Activated CD4-positive, alpha-beta T cell treated with anti-CD3 and anti-CD28 coated beads, Interleukin-2, amount 50 U/mL, for 4 hours (primary cell): ENCODE results near the gene KRTAP26-1.
A peak's percentile ranks its signal among the peaks of the same experiment; 100 is the strongest.

ENCODE experiments used
- DNase-seq, 2 experiments: peaks; one replicate each; pipeline ENCODE4 v3.0.0-alpha.2; 2020

Gene KRTAP26-1

GRCh38 chr21:30320215-30320614, at the start of gene KRTAP26-1:
KRTAP26-1 (minus strand) TSS chr21:30320315; CDS start chr21:30320035, 280 bp downstream.
- no peak for DNase-seq

- no peak for DNase-seq
These were observed 35.8 kb upstream of the KRTAP26-1 start for GRCh38 chr21:30355906-30356305.

GRCh38 chr21:30354308-30355005, 34.3 kb upstream of the KRTAP26-1 start:
- DNase-seq: no peak

- DNase-seq: no peak
These were observed 31.4 kb upstream of the KRTAP26-1 start for GRCh38 chr21:30351534-30351933.

- no peak for DNase-seq
These were observed 29.5 kb upstream of the KRTAP26-1 start for GRCh38 chr21:30349572-30349971.

GRCh38 chr21:30348506-30348905, 28.4 kb upstream of the KRTAP26-1 start, which contains the start of gene KRTAP23-1:
KRTAP23-1 (minus strand) TSS chr21:30348606; CDS start chr21:30348606, 0 bp downstream.
- no peak for DNase-seq

GRCh38 chr21:30345014-30345413, 24.9 kb upstream of the KRTAP26-1 start:
- DNase-seq: no peak

GRCh38 chr21:30340714-30341573, 20.8 kb upstream of the KRTAP26-1 start:
- peak; percentile 6 to 13 for DNase-seq

- DNase-seq: no peak
These were observed 18.6 kb upstream of the KRTAP26-1 start for GRCh38 chr21:30338717-30339116.

- no peak for DNase-seq
These were observed 17.7 kb upstream of the KRTAP26-1 start for GRCh38 chr21:30337772-30338171.

- DNase-seq: no peak
These were observed 17.2 kb upstream of the KRTAP26-1 start, which contains the start of gene KRTAP27-1 for GRCh38 chr21:30337276-30337744. KRTAP27-1 (minus strand) TSS chr21:30337694; CDS start chr21:30337668, 26 bp downstream.

- no peak for DNase-seq
These were observed 16.5 kb upstream of the KRTAP26-1 start for GRCh38 chr21:30336596-30336995.

GRCh38 chr21:30333736-30334135, 13.6 kb upstream of the KRTAP26-1 start:
- no peak for DNase-seq

GRCh38 chr21:30332681-30333080, 12.6 kb upstream of the KRTAP26-1 start:
- DNase-seq: no peak

- DNase-seq: no peak
These were observed 9.2 kb upstream of the KRTAP26-1 start for GRCh38 chr21:30329203-30329875.

GRCh38 chr21:30326390-30326789, 6.3 kb upstream of the KRTAP26-1 start:
- no peak for DNase-seq

- DNase-seq: no peak
These were observed 4.4 kb downstream of the KRTAP26-1 start for GRCh38 chr21:30315701-30316100.

- no peak for DNase-seq
These were observed 13.2 kb downstream of the KRTAP26-1 start for GRCh38 chr21:30306884-30307283.

GRCh38 chr21:30305136-30305535, 15.0 kb downstream of the KRTAP26-1 start:
- DNase-seq: no peak

- no peak for DNase-seq
These were observed 30.9 kb downstream of the KRTAP26-1 start, which contains the start of gene KRTAP25-1 for GRCh38 chr21:30289215-30289614. KRTAP25-1 (minus strand) TSS chr21:30289514; CDS start chr21:30289490, 24 bp downstream.

GRCh38 chr21:30282850-30283249, 37.3 kb downstream of the KRTAP26-1 start, which contains the start of gene KRTAP24-1:
KRTAP24-1 (minus strand) TSS chr21:30282950; CDS start chr21:30282932, 18 bp downstream.
- DNase-seq: no peak

GRCh38 chr21:30271611-30272010, 48.5 kb downstream of the KRTAP26-1 start:
- no peak for DNase-seq

- no peak for DNase-seq
These were observed 49.0 kb downstream of the KRTAP26-1 start for GRCh38 chr21:30271156-30271555.
